DMS114 treated with DMSO at 0.1 percent for 48 hours (cell line): ENCODE data around the gene ULK1.
"Not testable (repeated sequence)": the region's sequence is repeated elsewhere in the genome, so short reads cannot be mapped to it uniquely, and the experiment has no call there.

ENCODE experiments used
- DNase-seq: peaks from one replicate; lab custom pipeline; 2025; ENCODE audit not compliant: unreplicated experiment; lab: John Stamatoyannopoulos, UW

Gene ULK1

GRCh38 chr12:131861261-131862083 is 33.0 kb upstream of the ULK1 start:
- no peak for DNase-seq

GRCh38 chr12:131862084-131862441 is 32.4 kb upstream of the ULK1 start:
- no peak for DNase-seq

DNA sequence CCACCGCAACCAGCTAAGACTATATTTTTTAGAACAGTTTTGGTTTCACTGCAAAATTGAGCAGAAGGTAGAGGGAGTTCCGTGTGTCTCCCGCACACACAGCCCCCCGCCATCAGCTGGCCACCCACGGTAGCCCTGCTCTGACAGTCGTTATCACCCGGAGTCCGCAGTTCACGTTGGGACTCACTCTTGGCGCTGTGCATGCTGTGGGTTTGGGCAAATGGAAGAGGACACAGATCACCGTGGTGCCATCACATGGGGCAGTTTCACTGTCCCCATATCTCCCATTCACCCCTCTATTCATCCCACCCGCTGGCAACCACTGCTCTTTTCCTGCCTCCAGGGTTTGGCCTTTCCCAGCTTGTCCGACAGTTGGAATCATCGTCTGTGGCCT is 31.8 kb upstream of the ULK1 start:
- no peak for DNase-seq

GRCh38 chr12:131862994-131863710 is 31.3 kb upstream of the ULK1 start:
- no peak for DNase-seq

- DNase-seq = no peak
Observed at GRCh38 chr12:131863711-131864396, 30.6 kb upstream of the ULK1 start.

DNA sequence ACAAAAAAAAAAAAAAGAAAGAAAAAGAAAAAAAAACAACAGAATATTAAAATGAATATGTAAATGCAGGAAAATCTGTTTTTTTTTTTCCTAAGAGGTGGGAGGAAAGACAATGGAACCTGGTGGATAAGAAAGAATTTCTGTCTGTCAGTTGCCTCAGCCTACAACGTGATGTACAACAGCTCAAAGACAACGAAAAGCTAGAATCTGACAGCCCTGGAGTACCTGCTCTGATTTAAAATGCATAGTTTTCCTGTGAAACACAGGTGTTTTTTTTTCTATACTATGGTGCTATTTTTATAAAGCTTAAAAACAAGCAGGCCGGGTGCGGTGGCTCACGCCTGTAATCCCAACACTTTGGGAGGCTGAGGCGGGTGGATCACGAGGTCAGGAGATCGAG is 30.0 kb upstream of the ULK1 start:
- no peak for DNase-seq

- DNase-seq = no peak
Observed at GRCh38 chr12:131865180-131865875, 29.1 kb upstream of the ULK1 start.

DNA sequence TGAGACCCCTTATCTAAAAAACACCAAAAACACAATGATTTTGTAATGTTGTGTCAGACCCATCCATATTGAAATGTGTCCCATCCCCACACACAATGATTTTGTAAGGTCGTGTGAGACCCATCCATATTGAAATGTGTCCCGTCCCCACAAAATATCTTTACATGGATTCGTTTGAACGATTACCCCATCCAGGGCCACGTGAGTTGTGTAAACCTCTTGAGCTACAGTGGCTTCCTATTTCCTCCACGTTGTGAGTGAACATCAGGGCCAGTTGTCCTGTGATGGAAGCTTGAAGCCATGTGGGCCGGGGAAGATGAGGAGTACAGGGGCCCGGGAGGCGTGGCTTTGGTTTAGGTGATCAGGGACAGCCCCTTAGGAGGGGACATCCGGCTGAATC is 27.0 kb upstream of the ULK1 start:
- no peak for DNase-seq

DNA sequence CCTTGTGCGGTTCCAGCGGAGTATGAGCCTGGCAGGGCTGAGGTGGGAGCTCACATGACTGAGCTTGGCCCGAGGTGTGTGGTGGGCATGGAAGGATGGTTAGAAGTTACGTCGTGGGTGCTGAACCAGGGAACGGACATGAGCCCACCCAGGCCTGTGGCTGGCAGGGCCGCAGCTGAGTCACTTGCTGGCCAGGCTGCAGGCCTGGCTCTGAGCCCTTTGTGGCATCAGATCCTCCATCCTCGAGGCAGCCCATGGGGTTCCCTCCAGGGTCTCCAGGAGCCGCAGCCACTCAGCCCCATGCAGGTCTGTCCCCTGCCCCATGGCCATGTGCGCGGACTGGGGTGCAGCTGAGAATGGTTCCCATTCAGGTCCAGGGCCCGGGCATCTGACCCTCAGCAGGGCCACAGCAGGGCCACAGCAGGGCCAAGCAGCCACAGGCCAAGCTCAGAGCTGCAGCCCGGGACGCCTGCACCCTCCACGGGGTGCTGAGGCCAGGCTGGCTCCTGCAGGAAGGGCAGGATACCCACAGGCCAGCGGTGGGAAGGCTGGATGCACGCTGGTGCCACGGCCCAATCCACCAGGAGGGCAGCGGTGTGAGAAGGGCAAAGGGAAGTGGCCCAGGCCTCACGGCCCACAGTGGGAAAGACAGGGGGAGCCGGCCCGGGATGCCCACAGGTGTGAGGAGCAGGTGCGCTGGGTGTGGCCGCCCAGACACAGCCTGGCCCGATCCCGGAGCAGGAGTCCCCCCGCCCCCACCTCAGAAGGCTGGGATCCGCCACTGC is 26.3 kb upstream of the ULK1 start:
- no peak for DNase-seq

- DNase-seq = no peak
Observed at GRCh38 chr12:131869871-131870418, 24.5 kb upstream of the ULK1 start.

DNA sequence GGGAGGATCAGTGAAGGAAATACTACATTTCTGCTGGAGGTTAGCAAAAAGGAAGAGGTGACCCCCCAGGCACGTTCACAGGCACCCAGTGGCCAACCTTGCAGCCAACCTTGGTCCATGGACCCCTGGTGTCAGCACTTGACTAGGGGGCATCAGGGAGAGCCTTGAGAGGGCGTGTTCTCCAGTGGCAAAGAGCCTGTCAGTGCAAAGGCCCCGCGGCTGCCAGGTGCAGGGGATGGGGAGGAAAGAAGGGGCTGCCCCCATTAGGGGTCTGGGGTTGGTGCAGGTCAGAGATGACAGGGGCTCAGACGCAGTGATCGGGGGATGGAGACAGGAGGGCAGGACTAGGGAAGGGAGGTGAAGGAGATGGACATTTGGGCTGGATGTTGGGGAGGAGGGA is 22.7 kb upstream of the ULK1 start:
- DNase-seq = no peak

- no peak for DNase-seq
Observed at GRCh38 chr12:131872154-131873051, 22.0 kb upstream of the ULK1 start.

GRCh38 chr12:131873293-131873692 is 21.1 kb upstream of the ULK1 start:
- no peak for DNase-seq

DNA sequence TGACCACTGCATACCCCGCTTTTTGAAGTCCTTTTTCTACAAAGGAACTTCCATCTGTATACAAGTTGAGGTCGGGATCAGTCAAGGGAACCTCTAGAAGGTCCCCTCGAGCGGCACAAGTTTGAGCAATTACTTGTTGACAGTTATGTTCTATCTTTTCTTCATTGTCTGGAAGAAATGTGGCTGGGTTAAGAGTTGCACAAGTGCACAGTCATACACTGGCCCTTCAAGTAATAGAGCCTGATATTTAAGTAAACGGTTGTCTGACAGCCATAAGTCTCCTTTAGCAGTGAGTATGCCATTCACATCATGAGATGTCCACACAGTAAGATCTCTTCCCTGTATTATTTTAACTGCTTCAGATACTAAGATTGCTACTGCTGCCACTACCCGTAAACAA is 19.4 kb upstream of the ULK1 start:
- DNase-seq = not testable (repeated sequence)

DNA sequence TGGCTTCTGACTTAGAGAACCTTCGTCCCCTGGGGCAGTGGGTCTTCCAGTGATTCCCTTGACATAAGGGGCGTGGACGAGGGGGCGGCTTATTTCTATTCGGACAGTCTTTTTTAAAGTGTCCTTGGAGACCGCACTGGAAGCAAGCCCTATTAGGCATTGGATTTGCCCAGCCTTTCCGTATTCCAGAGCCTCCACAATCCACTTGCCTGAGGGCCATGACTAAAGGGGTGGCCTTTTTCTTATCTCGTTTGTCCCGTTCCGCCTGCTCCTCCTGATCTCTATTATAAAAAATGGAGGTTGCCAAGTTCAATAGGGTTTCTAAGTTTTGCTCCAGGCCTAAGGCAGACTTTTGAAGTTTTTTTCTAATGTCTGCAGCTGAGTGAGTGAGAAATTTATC is 17.2 kb upstream of the ULK1 start:
- DNase-seq = not testable (repeated sequence)

- DNase-seq = not testable (repeated sequence)
Observed at GRCh38 chr12:131878436-131878835, 16.0 kb upstream of the ULK1 start.

DNA sequence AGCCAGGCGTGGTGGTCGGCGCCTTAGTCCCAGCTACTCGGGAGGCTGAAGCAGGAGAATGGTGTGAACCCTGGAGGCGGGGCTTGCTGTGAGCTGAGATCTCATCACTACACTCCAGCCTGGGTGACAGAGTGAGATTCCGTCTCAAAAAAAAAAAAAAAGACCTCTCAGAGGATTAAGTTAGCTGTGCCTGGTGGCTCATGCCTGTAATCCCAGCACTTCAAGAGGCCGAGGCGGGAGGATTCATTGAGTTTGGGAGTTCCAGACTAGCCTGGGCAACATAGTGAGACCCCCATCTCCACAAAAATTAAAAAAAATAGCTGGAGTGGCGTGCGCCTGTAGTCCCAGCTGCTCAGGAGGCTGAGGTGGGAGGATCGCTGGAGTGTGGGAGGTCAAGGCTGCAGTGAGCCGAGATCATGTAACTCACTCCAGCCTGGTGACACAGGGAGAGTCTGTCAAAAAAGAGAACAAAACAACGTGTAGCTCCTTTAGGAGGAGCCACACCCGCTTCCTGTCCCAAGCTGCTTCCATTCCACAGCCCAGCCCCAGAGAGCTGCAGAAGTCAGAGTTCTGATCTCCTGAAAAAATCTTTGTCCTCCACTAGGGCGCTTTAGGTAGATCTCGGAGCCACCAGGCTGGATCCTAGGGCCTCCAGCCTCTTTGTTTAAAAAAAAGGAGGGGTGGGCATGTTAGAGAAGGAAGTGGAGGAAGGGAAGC is 11.5 kb upstream of the ULK1 start:
- no peak for DNase-seq

DNA sequence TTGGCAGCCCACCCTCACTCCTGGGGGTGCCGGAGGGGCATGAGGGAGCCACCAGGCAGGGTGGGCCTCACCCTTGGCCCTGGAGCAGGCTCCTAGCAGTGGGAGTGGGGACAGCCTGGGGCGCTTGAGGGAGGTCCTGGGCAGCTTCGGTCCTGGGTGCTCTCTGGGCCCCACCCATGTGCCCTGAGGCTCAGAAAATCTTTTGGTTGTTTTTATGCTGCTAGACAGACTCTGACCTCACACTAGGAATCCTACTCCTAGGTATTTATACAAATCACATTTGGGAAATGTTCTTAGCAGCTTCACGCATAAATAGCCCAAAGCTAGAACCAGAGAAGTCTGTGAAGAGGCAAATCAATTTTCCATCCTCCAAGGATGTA is 10.9 kb upstream of the ULK1 start:
- DNase-seq = no peak

DNA sequence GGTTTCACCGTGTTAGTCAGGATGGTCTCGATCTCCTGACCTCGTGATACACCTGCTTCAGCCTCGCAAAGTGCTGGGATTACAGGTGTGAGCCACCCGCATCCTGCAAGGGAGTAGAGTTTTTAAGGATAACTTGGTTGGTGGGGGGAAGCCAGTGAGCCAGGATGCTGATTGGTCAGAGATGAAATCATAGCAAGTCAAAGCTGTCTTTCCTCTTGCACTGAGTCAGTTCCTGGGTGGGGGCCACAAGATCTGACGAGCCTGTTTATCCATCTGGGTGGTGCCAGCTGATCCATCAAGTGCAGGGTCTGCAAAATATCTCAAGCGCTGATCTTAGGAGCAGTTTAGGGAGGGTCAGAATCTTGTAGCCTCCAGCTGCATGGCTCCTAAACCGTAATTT is 9.3 kb upstream of the ULK1 start:
- not testable (repeated sequence) for DNase-seq
